NB4 (cell line): ENCODE measurements around the gene CMYA5.
"Not testable (repeated sequence)": the region's sequence is repeated elsewhere in the genome, so short reads cannot be mapped to it uniquely, and the experiment has no call there.

ENCODE experiments used
- DNase-seq: peaks from one replicate; pipeline ENCODE4 v3.0.0; 2010; ENCODE audit warnings: low read depth
- H3K4me3 ChIP-seq: one replicate; pipeline ENCODE4 v1.5.1; 2011; ENCODE audit warnings: mild to moderate bottlenecking, low read depth, low read length, moderate library complexity
- CTCF ChIP-seq: IDR thresholded peaks from one replicate; pipeline ENCODE4 v1.5.1; 2012; ENCODE audit warnings: low read depth, low read length
- MAX ChIP-seq: IDR thresholded peaks from 2 replicates; pipeline ENCODE4 v1.6.1; 2011; ENCODE audit warnings: low read depth, low read length
- MYC ChIP-seq: IDR thresholded peaks from 2 replicates; pipeline ENCODE4 v1.6.1; 2011; ENCODE audit warnings: low read depth, low read length
- POLR2A ChIP-seq: IDR thresholded peaks from 2 replicates; pipeline ENCODE4 v1.6.1; 2011; ENCODE audit warnings: mild to moderate bottlenecking; ENCODE audit not compliant: insufficient read length; ENCODE audit errors: extremely low read depth

The CMYA5 gene

GRCh38 chr5:79704553-79704952 lies 14.9 kb downstream of the CMYA5 start:
- no peak for DNase-seq
- no peak for TF ChIP-seq CTCF
- no peak for TF ChIP-seq POLR2A
- TF ChIP-seq MYC = no peak
- no peak for TF ChIP-seq MAX
- H3K4me3 ChIP-seq = no peak overlapping the region

GRCh38 chr5:79705632-79706031 lies 16.0 kb downstream of the CMYA5 start:
- TF ChIP-seq POLR2A = no peak

GRCh38 chr5:79706317-79706716 lies 16.7 kb downstream of the CMYA5 start:
- not testable (repeated sequence) for DNase-seq, H3K4me3 ChIP-seq

More at GRCh38 chr5:79705632-79706031, 16.0 kb downstream of the CMYA5 start:
- no peak for DNase-seq
- no peak overlapping the region for H3K4me3 ChIP-seq

- no peak for TF ChIP-seq POLR2A
- no peak for TF ChIP-seq CTCF
- TF ChIP-seq MYC = no peak
- no peak for TF ChIP-seq MAX
- H3K4me3 ChIP-seq = no peak overlapping the region
- DNase-seq = no peak
These were observed 17.9 kb downstream of the CMYA5 start for GRCh38 chr5:79707535-79707934.

- no peak for DNase-seq
- no peak overlapping the region for H3K4me3 ChIP-seq
- TF ChIP-seq CTCF = no peak
- TF ChIP-seq MYC = no peak
- TF ChIP-seq MAX = no peak
- TF ChIP-seq POLR2A = no peak
These were observed 23.1 kb downstream of the CMYA5 start for GRCh38 chr5:79712741-79713140.

- no peak for DNase-seq
These were observed 24.1 kb downstream of the CMYA5 start for GRCh38 chr5:79713727-79714126.

More at GRCh38 chr5:79713727-79714126, 24.1 kb downstream of the CMYA5 start:
- no peak for TF ChIP-seq POLR2A
- no peak for TF ChIP-seq CTCF
- no peak for TF ChIP-seq MAX
- no peak for TF ChIP-seq MYC
- no peak overlapping the region for H3K4me3 ChIP-seq
